Spleen (tissue), 7 donors: ENCODE measurements around the gene PROB1.

Experiments used
- POLR2A ChIP-seq, 3 donors: fragments of 450-650 bp; IDR thresholded peaks; one replicate each; pipeline ENCODE4 v1.5.1; 2017; ENCODE audit warnings: antibody characterized with exemption in 3 of 3, mild to moderate bottlenecking in 1 of 3
- TF ChIP-seq, protein P1 (sequence below), 11 experiments: fragments of 200-600 bp in 7 of 11; fragments of 450-650 bp in 4 of 11; sonication (generic) in 4 of 11; IDR thresholded peaks in 8 of 11; conservative IDR thresholded peaks in 3 of 11; 1 replicate in 7 of 11; 2 replicates in 4 of 11; pipeline versions ENCODE4 v1.4.0 to v1.8.0; 2016 to 2021; ENCODE audit warnings: antibody characterized with exemption in 11 of 11, inconsistent platforms in 4 of 11, mild to moderate bottlenecking in 1 of 11
- donor health status: DM: no; HTN: no; CAD: no; lungs with moderate emphysema.
- donor health status: DM: no; HTN: no; CAD: no.
- donor health status: DM: no; HTN: no; CAD: no.

GRCh38 chr5:139416651-139417050 is 21.7 kb upstream of the PROB1 start:
- TF ChIP-seq, protein P1, sequence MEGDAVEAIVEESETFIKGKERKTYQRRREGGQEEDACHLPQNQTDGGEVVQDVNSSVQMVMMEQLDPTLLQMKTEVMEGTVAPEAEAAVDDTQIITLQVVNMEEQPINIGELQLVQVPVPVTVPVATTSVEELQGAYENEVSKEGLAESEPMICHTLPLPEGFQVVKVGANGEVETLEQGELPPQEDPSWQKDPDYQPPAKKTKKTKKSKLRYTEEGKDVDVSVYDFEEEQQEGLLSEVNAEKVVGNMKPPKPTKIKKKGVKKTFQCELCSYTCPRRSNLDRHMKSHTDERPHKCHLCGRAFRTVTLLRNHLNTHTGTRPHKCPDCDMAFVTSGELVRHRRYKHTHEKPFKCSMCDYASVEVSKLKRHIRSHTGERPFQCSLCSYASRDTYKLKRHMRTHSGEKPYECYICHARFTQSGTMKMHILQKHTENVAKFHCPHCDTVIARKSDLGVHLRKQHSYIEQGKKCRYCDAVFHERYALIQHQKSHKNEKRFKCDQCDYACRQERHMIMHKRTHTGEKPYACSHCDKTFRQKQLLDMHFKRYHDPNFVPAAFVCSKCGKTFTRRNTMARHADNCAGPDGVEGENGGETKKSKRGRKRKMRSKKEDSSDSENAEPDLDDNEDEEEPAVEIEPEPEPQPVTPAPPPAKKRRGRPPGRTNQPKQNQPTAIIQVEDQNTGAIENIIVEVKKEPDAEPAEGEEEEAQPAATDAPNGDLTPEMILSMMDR (IDR thresholded peaks at IDR 0.05 in 8 of 11, conservative IDR thresholded peaks at IDR 0.05 in 3 of 11): no peak
- no peak for TF ChIP-seq POLR2A (IDR thresholded peaks at IDR 0.05)
